Activated T-helper 17 cell treated with anti-CD3 and anti-CD28 coated beads, Interleukin-2, amount 50 U/mL, for 72 hours (primary cell): Measurements from ENCODE around the gene RSAD2. TPM values are rescaled to one million over a fixed set of nuclear protein-coding genes. Genes with fewer than 3 reads are reported as not detected.
"Not testable (repeated sequence)": the region's sequence is repeated elsewhere in the genome, so short reads cannot be mapped to it uniquely, and the experiment has no call there.

Experiments
- ATAC-seq: fragments of 150-1000 bp; cut with Tn5 transposase; replicated peaks from 2 replicates; pipeline ENCODE4 v1.10.0; 2021; ENCODE audit warnings: mild to moderate bottlenecking, moderate library complexity
- H3K27ac Mint-ChIP-seq: one replicate; pipeline ENCODE4 v1.8.0; 2022; ENCODE audit warnings: mixed read lengths
- H3K27me3 Mint-ChIP-seq: one replicate; pipeline ENCODE4 v1.8.0; 2022; ENCODE audit warnings: mixed read lengths
- H3K36me3 Mint-ChIP-seq: one replicate; pipeline ENCODE4 v1.8.0; 2022; ENCODE audit warnings: low read depth, mild to moderate bottlenecking, mixed read lengths
- H3K4me1 Mint-ChIP-seq: one replicate; pipeline ENCODE4 v1.8.0; 2022; ENCODE audit warnings: mixed read lengths
- H3K4me3 Mint-ChIP-seq: one replicate; pipeline ENCODE4 v1.8.0; 2022; ENCODE audit warnings: mild to moderate bottlenecking, mixed read lengths
- H3K9me3 Mint-ChIP-seq: one replicate; pipeline ENCODE4 v1.8.0; 2022; ENCODE audit warnings: mixed read lengths
- total RNA-seq, 2 donors: library from RNA; stranded (reverse); gene quantifications; one replicate each; pipeline ENCODE4 v1.2.3, GENCODE V29; 2022

RSAD2 gene
- total RNA-seq, 2 donors from 2014 or later: 2.8 to 4.5 TPM

DNA sequence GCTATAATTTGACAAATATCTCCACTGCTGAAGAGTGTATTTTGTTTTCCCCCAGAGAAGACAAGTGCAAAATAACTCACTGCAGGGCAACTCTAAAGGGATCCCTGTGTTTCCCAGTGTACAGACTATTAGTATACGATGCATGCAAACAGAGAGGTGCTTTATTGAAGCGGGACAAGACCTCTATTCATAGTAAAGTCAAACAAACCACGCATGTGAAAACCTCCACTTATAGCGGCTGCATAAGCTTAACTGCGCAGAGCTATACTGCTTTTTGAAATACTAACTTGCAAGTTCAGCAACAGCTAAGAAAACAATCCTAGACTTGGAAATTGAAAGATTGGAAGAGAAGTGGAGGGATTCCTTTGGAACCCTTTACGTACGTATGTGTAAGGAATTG is 55.3 kb downstream of the RSAD2 start:
- Mint-ChIP-seq H3K9me3 (no peaks in the 10 kb centered on the region), H3K27me3 (no peaks in the 10 kb centered on the region), H3K4me3 (no peak overlapping the region), H3K36me3 (peaks cover 10% of the 10 kb centered on the region), H3K4me1 (peaks cover 40% of the 10 kb centered on the region), H3K27ac (no peak overlapping the region)
- ATAC-seq: no peak

DNA sequence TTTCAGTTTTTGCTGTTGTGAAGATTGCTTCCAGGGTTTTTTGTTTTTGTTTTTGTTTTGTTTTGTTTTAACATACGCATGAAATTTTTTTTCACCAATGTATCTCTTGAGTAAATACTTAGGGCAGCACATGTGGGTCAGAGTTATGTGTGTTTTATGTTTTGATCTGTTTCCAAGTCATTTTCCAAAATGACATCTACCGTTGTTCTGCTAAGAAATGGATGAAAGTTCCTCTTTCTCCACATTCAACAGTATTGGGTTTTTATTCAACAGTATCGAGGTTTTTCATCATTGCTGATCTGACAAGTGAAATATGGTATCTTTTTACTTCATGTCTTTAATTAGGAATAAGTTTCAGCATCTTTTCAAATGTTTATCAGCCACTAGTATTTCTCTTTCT is 56.3 kb downstream of the RSAD2 start:
- H3K27ac Mint-ChIP-seq: no peak overlapping the region
- H3K36me3 Mint-ChIP-seq: no peaks in the 10 kb centered on the region
- no peak overlapping the region for H3K4me3 Mint-ChIP-seq
- H3K9me3 Mint-ChIP-seq: no peaks in the 10 kb centered on the region
- ATAC-seq: no peak
- H3K4me1 Mint-ChIP-seq: peaks cover 30% of the 10 kb centered on the region
- H3K27me3 Mint-ChIP-seq: no peaks in the 10 kb centered on the region

DNA sequence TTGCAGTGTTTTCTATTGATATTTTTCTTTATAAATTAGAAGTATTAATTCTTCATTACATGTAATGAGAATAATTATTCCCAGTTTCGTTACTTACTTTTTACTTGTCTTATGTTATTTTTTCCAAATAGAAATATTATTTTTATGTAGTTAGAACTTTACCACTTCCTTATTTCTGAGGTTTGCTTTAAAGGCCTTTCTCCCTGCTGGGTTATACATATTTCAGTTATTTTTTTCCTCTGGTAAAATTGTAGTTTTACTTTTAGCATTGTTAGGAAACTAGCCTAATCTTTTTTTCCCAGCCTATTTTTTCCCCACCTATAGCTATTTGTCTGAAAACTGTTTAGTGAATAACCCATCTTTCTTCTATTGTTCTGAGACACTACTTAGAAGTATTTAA is 56.8 kb downstream of the RSAD2 start:
- Mint-ChIP-seq H3K9me3 (no peaks in the 10 kb centered on the region), H3K4me1 (peaks cover 25% of the 10 kb centered on the region), H3K27me3 (no peaks in the 10 kb centered on the region), H3K27ac (no peak overlapping the region), H3K36me3 (no peaks in the 10 kb centered on the region), H3K4me3 (no peak overlapping the region)
- no peak for ATAC-seq

DNA sequence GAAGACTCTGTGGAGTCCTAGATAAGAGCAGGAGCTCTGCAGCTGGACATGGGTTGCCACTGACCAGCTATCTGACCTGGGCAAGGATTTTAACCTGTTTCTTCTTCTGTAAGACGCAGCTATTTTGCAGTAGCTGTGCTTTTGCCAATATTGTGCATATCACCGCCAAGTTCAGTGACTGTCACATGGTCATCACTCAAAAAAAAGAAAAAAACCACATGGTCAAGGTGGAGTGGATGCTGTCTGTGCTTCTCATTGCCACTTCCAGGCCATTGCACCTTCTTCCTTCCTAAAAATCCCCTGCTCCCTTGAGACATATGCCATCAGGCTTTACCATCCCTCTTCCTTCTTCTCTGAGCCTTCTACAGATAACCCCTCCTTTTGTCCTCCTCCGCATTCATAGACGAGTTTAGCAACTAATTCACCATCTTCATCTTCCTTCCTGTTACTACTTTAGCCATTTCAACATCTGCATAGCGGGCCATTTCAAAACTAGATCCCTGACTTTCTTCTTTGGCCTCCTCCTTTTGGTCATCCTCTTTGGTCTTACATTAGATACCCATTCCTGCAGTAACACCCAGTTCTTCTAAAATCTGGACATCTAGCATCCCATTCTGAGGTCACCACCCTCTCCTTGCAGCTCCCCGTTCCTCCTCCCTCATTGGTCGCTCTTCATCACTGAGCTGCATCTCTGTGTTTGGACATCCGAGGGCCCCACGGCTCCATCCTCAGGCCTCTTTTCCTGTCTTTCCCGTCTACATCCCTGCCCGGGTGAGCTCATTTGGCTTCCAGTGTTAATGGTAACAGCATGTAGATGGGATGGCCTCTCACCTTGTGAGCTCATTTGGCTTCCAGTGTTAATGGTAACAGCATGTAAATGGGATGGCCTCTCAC is 57.4 kb downstream of the RSAD2 start:
- Mint-ChIP-seq H3K27me3 (no peaks in the 10 kb centered on the region), H3K36me3 (no peaks in the 10 kb centered on the region), H3K27ac (no peak overlapping the region), H3K4me1 (peaks cover 20% of the 10 kb centered on the region), H3K4me3 (no peak overlapping the region), H3K9me3 (no peaks in the 10 kb centered on the region)
- ATAC-seq: no peak

DNA sequence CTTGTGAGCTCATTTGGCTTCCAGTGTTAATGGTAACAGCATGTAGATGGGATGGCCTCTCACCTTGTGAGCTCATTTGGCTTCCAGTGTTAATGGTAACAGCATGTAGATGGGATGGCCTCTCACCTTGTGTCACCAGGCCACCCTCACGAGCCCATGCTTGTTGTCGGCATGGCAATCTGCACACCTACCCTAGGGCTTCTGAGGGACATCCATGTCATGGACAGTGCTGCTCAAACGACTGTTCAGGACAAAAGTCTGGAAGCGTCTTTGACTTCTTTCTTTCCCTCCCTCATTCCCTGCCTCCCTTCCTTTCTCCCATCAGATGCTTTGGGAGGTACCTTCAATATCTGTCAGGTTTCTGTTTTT is 58.1 kb downstream of the RSAD2 start:
- ATAC-seq, H3K27ac Mint-ChIP-seq, H3K4me3 Mint-ChIP-seq, H3K27me3 Mint-ChIP-seq, H3K36me3 Mint-ChIP-seq, H3K9me3 Mint-ChIP-seq: not testable (repeated sequence)
- peaks cover 20% of the 10 kb centered on the region for H3K4me1 Mint-ChIP-seq

DNA sequence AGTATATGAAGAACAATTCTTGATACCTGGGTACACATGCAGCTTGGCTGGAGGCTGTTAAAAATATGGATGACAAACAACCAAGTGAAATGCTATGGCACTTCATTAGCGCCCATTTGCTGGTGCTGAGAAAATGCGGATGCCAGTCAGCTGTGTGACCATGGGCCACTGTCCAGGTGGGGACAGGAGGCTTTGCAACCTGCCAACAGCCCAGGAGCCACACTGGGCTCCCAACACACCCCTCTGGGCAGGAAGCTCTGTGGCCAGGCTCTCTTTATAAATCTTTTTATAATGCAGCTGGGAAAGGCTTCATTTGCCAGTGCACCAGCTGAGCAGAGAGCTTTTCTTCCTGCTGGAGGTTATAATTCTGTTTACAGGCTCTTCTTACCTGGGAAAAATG is 59.6 kb downstream of the RSAD2 start:
- no peaks in the 10 kb centered on the region for H3K9me3 Mint-ChIP-seq

DNA sequence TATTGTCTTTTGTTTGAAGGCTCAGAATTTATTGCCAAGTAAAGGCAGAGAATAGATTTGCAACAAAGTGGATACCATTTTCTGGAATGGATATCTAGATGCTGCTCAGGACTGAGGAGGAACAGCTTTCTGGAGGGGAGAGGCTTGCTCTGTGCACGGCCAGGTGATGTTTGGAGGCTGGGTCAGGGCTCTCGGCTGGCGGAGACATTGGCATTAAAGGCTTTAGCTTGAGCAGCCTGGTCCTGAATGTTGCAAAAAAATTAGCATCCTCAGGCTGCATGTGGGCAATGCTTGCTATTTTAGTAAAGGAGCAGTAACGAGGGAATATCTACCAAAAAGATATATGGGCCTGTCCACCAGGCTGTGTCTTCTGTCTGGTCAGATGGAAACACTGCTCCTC is 60.0 kb downstream of the RSAD2 start:
- Mint-ChIP-seq H3K27me3 (no peaks in the 10 kb centered on the region), H3K27ac (no peak overlapping the region), H3K36me3 (peaks cover 20% of the 10 kb centered on the region), H3K9me3 (no peaks in the 10 kb centered on the region), H3K4me3 (no peak overlapping the region), H3K4me1 (peaks cover 21% of the 10 kb centered on the region)
- ATAC-seq: no peak

More for the DNA sequence above, 59.6 kb downstream of the RSAD2 start:
- H3K4me3 Mint-ChIP-seq: no peak overlapping the region
- H3K36me3 Mint-ChIP-seq: peaks cover 16% of the 10 kb centered on the region
- H3K27me3 Mint-ChIP-seq: no peaks in the 10 kb centered on the region
- ATAC-seq: no peak
- peaks cover 19% of the 10 kb centered on the region for H3K4me1 Mint-ChIP-seq
- no peak overlapping the region for H3K27ac Mint-ChIP-seq

DNA sequence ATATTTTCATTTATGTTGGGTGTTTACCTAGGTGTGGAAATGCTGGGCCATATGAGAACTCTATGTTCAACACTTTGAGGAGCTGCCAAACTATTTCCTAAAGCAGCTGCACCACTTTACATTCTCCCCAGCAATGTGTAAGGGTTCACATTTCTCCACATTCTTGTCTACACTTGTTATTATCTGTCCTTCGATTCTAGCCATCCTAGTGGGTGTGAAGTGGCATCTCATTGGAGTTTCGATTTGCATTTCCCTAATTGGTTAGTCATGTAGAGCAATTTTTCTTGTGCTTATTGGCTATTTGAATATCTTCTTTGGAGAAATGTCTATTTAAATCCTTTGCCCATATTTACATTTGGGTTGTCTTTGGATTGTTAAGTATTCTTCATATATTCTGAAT is 61.5 kb downstream of the RSAD2 start:
- Mint-ChIP-seq H3K4me1 (peaks cover 28% of the 10 kb centered on the region), H3K27ac (no peak overlapping the region), H3K27me3 (no peaks in the 10 kb centered on the region), H3K9me3 (no peaks in the 10 kb centered on the region), H3K36me3 (peaks cover 35% of the 10 kb centered on the region), H3K4me3 (no peak overlapping the region)
- ATAC-seq: no peak

DNA sequence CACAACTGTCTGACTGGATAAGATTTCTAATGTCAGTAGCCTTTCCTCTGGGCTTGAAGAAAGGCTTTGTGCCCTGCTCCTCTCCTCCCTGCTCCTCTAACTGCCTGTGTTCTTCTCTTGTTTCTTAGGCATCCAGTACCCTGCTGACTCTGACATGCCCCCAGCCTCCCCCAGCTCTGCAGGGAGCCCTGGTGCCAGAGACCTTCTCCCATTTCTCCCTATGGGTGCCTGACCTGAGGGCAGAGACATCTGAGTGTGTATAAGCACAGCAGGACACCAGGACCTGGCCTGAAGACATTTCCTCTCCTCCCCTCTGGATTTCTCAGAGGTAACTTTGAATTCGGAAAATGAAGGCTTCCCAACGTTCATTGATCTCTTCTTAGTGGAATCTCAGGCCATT is 63.2 kb downstream of the RSAD2 start:
- Mint-ChIP-seq H3K27ac (no peak overlapping the region), H3K4me3 (no peak overlapping the region), H3K4me1 (peaks cover 27% of the 10 kb centered on the region), H3K9me3 (no peaks in the 10 kb centered on the region), H3K27me3 (no peaks in the 10 kb centered on the region), H3K36me3 (peaks cover 50% of the 10 kb centered on the region)
- no peak for ATAC-seq

DNA sequence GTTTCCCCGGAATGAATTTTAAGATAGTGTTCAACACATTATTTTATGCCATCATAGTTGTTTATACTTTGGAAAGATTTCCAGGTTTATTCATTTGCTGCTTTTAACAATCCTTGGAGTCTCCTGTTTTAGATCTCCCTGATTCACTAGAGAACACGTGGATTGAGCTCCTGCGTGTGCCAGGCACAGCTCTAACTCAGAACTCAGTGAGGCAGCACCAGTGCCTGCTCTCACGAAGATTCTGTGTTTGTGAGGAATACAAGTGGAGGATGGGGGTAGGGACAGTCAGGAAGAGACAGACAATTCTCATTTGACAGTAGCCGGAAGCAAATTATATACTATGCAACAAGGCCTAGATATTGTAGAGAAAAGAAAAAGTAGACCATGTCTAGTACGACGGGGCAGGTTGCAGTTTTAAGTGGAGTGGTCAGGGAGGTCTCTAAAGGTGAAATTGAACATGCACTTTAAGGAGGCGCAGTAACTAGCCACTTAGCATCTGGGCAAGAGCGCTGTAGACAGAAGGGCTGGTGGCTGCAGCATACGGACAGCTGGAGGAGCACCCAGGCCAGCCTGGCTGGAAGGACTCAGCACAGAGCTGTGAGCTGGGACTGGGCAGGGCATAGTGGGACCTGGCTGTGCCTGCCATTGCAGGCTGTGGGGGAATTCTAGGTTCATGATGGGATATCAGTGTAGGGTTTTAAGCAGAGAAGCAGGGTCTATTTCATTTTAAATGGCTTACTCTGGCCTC is 63.9 kb downstream of the RSAD2 start:
- H3K27me3 Mint-ChIP-seq: no peaks in the 10 kb centered on the region
- peaks cover 28% of the 10 kb centered on the region for H3K4me1 Mint-ChIP-seq
- peaks cover 50% of the 10 kb centered on the region for H3K36me3 Mint-ChIP-seq
- H3K27ac Mint-ChIP-seq: no peak overlapping the region
- no peaks in the 10 kb centered on the region for H3K9me3 Mint-ChIP-seq
- H3K4me3 Mint-ChIP-seq: no peak overlapping the region
- no peak for ATAC-seq

DNA sequence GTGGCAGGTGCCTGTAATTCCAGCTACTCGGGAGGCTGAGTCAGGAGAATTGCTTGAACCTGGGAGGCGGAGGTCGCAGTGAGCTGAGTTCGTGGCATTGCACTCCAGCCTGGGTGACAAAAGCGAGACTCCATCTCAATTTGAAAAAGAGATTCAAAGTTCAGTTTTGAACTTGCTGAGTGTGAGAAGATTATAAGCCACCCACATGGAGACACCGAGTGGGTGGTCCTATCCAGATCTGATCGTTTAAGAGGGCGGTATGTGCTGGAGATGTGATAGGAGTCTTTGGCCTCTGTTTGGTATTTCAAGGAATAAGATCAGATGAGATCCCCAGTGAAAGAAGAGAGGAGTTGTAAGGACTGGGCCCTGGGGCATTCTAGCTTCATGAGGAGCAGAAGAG is 65.3 kb downstream of the RSAD2 start:
- peak overlapping the region; percentile 0 for H3K27ac Mint-ChIP-seq

DNA sequence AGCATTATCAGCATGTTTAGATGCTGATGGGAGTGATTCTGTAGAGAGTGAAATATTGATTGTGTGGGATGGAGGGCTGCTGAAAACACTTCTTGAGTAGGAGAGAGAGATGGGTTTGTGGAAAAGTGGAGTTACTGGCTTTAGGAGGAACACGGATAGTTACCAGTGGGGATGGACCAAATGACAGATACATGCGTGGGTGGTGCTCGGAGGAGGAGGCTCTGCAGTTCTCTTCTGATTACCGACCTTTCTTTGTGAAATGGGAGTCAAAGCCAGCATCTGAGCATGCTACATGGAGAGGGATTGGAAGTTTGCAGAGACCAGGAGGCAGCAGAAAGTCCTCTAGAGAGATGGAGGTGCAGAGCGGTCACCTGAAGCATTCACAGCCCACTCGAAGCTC is 65.9 kb downstream of the RSAD2 start:
- ATAC-seq: no peak
- peaks cover 28% of the 10 kb centered on the region for H3K4me1 Mint-ChIP-seq
- H3K27me3 Mint-ChIP-seq: no peaks in the 10 kb centered on the region
- H3K4me3 Mint-ChIP-seq: no peak overlapping the region
- H3K9me3 Mint-ChIP-seq: no peaks in the 10 kb centered on the region
- H3K27ac Mint-ChIP-seq: peak overlapping the region; percentile 0
- H3K36me3 Mint-ChIP-seq: peaks cover 59% of the 10 kb centered on the region

More for the DNA sequence above, 65.3 kb downstream of the RSAD2 start:
- ATAC-seq: no peak
- no peak overlapping the region for H3K4me3 Mint-ChIP-seq
- peaks cover 28% of the 10 kb centered on the region for H3K4me1 Mint-ChIP-seq
- H3K36me3 Mint-ChIP-seq: peaks cover 54% of the 10 kb centered on the region
- H3K27me3 Mint-ChIP-seq: no peaks in the 10 kb centered on the region
- H3K9me3 Mint-ChIP-seq: no peaks in the 10 kb centered on the region

DNA sequence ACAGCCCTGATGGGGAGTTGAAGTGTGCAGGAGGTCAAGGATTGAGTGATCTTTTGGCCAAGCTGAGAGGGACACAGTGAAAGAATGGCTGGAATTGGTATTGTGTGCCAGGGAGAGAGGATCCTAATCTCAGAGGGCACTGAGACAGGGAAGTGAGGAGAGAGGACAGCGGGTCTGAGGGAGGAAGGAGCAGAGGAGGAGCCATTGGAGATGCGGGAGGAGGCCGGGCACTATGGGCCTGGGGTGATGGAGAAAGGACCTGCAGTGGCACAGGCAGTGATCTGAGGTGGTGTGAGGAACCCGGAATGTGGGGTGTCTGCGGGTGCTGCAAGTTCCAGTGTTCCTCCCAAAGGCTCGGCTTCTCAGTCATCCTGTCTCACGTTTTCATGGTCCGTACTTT is 66.4 kb downstream of the RSAD2 start:
- H3K27ac Mint-ChIP-seq: no peak overlapping the region
- no peaks in the 10 kb centered on the region for H3K27me3 Mint-ChIP-seq
- peaks cover 28% of the 10 kb centered on the region for H3K4me1 Mint-ChIP-seq
- H3K36me3 Mint-ChIP-seq: peaks cover 64% of the 10 kb centered on the region
- H3K4me3 Mint-ChIP-seq: no peak overlapping the region
- ATAC-seq: no peak
- H3K9me3 Mint-ChIP-seq: no peaks in the 10 kb centered on the region

DNA sequence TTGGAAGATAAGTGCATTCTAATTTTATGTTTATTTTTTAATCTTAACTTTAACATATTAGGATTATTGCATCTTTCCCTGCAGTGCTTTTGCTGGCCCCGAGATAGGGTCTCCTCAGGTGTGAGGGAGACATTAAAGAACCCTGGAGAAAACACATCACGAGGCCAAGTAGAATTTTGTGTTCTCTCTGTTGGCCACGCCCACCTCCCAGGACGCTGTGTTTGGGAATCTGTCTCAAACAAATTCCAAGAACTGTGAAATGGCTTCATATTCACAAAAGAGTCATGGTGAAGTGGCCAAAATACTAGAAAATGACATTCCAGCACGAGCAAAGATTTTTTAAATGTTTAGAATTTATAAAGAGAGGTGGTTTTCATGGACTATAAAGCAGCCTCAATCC is 67.0 kb downstream of the RSAD2 start:
- no peak overlapping the region for H3K27ac Mint-ChIP-seq
- peaks cover 28% of the 10 kb centered on the region for H3K4me1 Mint-ChIP-seq
- no peaks in the 10 kb centered on the region for H3K27me3 Mint-ChIP-seq
- H3K9me3 Mint-ChIP-seq: no peaks in the 10 kb centered on the region
- no peak overlapping the region for H3K4me3 Mint-ChIP-seq
- peaks cover 64% of the 10 kb centered on the region for H3K36me3 Mint-ChIP-seq
- ATAC-seq: no peak
